HG03196 (cell line): Measurements from ENCODE around the gene SLC2A3.
"Not testable (repeated sequence)": the region's sequence is repeated elsewhere in the genome, so short reads cannot be mapped to it uniquely, and the experiment has no call there.

ENCODE experiments used
- ATAC-seq: cut with Tn5 transposase; IDR thresholded peaks from one replicate; pipeline ENCODE4 v1.9.1; 2021; ENCODE audit not compliant: unreplicated experiment

Gene SLC2A3

DNA sequence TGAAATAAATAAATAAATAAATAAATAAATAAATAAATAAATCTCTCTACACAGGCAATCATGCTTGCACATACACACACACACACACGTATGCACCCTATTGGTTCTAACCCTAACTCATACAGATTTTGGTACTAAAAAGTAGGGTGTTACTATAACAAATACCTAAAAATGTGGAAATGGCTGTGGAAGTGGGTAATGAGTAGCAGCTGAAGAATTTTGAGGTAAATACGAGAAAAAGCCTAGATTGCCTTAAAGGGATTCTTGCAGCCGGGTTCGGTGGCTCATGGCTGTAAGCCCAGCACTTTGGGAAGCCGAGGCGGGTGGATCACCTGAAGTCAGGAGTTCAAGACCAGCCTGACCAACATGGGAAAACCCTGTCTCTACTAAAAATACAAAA is 15.7 kb upstream of the SLC2A3 start:
- no peak for ATAC-seq

DNA sequence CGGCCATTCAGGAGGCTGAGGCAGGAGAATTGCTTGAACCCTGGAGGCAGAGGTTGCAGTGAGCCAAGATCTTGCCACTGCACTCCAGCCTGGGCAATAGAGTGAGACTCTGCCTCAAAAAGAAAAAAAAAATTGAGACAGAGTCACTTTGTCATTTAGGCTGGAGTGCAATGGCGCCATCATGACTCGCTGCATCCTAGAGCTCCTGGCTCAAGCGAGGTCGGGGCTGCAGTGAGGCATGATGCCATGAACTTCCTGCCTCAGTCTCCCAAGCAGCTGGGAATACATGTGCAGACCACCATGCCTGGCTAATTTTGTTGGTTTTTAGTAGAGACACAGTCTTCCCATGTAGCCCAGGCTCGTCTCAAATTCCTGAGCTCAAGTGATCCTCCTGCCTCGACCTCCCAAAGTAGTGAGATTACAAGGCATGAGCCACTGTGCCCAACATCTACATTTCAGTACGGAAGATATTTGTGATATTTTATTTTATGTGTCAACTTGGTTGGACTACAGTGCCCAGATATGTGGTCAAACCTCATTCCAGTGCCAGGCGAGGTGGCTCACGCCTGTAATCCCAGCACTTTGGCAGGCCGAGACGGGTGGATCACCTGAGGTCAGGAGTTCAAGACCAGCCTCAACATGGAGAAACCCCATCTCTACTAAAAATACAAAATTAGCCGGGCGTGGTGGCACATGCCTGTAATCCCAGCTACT is 14.4 kb upstream of the SLC2A3 start:
- not testable (repeated sequence) for ATAC-seq

DNA sequence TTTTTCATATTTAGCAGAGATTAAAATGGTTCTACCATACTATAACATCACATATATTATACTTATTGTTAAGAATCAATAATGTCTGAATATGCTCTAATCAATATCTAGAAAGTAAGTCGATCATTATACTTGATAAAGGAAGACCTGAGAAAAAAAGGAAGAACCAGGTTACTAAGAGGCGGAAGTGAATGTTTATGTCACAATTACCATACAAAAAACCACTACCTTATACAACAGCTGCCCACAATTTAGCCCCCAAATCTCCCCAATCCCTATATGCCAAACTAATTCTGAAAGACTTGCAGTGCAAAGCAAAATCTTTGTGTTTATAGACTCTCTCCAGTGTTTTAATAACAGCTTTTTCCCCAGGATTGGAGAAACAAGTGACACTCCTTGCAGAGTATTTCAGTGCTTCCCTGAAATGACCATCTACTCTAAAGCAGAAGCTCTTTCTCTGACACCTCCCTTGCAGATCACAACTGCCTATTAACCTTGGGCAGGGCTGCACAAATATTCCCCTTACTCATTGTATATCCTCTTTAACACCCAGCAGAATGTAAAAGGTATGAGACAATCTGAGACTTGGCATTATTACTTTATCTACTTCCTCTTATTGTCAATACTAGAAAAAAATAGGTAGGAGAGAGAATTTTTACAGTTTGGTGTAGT is 12.7 kb upstream of the SLC2A3 start:
- no peak for ATAC-seq

DNA sequence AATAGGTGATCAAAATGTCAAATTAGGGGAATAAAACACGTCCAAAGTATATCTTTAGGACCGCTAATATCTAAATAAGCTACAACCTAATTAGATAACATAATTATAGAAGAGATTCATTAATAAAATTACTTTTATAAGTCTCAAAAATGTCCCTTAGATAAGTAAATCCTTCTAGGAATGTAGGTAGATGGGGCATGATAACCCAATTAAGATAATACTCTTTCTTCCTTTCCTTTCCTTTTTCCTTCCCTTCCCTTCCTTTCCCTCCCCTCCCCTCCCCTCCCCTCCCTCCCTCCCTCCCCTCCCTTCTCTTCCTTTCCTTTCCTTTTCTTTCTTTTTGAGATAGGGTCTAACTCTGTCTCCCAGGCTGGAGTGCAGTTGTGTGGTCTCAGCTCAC is 11.0 kb upstream of the SLC2A3 start:
- no peak for ATAC-seq

DNA sequence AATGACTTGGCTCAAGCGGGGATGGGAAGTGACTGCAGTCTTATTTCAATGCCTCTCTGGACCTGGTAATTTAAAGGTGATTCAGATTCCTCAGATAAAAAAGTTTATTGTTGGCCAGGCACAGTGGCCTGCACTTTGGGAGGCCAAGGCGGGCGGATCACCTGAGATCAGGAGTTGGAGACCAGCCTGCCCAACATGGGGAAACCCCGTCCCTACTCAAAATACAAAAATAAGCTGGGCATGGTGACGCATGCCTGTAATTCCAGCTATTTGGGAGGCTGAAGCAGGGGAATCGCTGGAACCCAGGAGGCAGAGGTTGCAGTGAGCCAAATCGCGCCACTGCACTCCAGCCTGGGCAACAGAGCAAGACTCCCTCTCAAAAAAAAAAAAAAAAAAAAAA is 8.8 kb upstream of the SLC2A3 start:
- ATAC-seq, result not testable (repeated sequence)

DNA sequence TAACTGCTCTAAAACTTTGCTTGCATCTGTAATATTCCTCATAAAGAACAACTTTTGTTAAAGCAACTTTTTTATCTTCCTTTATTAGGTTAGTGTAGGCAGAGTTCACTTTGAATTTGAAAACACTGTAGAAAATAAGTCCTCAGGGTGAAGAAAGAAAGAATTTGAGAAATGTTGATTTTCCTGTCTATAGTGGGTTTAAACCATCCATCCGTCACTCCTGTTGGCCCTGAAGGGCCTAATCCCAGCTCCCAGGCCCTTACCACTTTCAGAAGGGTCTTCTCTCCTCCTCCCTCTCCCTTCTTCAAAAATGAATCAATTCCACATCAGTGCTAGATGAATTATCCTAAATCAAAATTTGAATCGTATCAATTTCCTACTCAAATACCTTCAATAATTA is 4.9 kb upstream of the SLC2A3 start:
- ATAC-seq, result no peak

DNA sequence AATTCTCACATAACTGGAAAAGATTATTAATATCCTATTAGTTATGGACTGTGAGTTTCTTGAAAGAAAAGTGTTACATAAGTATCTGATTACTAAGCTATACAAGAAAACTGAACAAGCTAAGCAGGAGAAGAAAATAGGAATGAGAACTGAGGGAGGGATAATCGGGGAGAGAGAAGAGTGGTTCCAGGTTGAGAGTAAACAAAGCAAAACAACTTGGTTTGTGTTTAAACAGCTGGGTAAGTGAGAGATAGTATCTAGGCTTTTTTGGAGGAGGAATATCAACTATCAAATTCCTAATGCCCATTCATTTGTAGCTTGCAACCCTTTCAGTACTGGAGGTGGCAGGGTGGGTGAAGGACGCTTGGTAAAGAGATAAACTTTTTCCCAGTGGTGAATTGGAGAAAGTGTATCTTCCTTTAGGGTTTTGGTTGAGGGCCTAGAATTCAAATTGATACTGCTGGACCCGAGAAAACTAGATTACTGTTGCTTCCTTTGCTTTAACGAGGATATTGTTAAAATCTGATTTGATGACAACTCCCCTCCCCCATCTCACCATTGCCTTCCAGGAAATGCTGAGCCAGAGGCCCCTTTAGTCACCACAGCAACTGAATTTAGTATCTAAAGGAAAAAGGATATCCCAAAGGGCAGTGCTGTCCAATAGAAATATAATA is 2.0 kb upstream of the SLC2A3 start:
- ATAC-seq, result no peak

DNA sequence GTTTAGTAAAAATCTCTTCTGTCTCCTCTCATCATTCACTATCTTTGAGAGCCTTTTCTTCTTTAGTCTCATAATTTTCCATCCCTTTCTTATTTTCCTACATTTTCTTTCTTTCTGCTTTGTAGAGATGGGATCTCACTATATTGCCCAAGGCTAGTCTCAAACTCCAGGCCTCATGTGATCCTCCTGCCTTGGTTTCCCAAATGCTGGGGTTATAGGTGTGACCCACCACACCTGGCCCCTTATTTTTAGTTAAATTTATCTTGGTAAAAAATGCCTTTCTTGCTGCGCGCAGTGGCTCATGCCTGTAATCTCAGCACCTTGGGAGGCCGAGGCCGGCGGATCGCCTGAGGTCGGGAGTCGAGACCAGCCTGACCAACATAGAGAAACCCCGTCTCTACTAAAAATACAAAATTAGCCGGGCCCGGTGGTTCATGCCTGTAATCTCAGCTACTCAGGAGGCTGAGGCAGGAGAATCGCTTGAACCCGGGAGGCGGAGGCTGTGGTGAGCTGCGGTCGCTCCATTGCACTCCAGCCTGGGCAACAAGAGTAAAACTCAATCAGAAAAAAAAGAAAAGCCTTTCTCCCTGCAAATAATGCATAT is 996 bp downstream of the SLC2A3 start:
- no peak for ATAC-seq

DNA sequence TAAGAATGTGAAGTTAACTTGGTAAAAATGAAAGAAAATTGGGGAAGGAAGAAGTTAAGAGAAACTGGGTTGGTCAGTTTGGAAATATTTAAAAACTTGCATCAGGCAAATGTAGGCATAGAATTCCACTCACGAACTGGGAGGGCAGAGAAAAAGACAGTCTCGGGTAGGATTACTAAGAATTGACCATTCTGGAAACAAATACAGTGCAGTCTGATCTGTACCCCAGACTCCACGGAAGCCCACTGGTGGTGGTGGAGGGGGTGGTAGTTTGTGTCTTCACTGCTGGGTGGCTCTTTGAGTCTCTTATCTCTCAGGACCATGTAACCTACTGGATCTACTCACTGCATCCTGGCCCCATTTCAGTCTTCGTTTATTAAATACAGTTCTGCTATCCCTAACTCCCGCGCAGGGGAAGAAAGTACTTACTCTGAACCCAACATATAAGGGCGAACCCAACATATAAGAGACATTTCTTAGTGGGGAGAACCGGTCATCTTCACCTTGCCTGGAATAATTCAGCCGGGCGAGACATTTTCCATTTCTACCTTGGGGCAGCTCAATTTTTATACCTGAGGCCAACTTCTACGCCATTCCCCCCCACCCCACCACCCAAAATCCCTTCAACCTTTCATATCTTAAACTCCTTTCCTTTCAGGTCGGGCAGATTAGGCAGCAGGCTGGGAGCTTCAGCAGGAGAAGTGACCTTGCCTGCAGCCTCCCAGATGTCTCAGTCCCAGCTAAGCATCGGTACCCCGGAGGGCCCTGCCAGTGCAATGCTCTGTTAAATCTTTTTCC is 1.7 kb downstream of the SLC2A3 start:
- ATAC-seq, result no peak

DNA sequence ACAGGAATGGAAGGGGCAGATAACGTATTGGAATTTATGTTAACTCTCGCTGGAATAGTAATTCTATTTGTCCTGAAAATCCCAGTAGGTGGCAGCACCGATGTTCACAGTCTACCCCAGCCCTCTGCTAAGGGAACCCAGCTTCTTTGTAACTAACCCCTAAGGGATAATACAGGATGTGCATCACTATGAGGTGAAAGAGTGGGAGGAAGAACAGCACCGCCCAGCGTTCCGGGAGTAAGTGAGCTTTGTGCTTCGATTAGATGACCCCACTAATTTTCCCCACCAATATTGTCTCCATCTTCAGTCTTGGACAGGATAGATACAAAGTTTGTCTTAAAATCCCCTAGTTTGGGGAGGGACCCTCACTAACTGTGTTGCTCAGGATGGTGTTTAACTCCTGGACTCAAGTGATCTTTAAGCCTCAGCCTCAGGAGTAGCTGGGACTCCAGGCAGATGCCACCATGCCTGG is 2.7 kb downstream of the SLC2A3 start:
- peak; percentile 74 for ATAC-seq

DNA sequence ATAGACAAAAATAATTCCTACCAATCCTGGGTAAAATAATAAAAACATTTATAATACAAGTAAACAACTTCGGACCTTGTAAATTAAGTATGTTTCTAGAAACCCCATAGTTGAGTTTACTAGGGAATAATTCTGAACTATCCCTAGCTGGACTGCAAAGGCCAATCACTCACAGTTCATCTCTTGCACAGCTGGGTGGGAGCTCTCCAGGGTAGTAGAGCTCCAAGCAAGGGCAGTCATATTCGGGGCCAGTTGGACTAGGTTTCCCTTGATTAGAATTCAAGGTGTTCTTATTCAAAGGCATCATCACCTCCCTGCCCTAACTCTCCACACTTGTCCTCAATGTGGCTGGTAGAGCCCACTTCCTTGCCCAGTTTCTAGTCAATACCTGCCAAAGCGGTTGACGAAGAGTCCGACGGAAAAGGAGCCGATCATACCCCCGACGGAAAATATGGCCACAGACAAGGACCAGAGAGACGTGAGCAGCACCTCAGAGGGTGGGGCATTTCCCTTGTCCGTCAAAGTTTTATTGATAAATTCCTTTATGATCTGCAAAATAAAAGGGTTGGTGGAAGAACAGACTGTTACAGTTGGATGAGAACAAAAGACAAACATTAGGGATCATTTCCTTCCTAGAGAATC is 3.3 kb downstream of the SLC2A3 start:
- ATAC-seq, result not testable (repeated sequence)

DNA sequence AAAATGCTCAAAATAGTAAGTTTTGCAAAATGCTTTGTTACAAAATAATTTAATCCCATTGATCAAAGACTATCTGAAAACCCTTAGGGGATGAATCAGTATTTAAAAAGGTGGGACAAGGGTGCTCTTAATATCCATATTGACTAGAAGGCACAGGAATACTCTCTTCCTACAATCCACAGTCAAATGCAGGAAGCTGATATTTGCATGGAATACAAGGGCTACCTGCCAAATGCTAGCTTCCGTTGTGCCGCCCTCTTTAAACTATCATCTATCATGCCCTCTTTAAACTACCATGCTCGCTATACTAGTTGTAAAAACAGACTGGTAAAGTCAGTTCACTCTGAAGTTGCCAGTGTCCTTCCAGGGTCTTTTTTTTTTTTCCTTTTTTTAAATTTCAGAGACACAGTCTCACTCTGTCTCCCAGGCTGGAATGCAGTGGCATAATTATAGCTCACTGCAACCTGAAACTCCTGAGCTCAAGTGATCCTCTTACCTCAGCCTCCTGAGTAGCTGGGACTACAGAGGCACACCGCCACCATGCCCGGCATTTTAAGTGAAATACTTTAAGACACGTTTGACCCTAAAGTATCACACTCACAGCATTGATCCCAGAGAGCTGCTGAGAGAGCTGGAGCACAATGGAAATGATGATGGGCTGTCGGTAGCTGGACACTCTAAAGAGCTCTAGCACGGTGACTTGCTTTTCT is 6.7 kb downstream of the SLC2A3 start:
- ATAC-seq, result no peak

DNA sequence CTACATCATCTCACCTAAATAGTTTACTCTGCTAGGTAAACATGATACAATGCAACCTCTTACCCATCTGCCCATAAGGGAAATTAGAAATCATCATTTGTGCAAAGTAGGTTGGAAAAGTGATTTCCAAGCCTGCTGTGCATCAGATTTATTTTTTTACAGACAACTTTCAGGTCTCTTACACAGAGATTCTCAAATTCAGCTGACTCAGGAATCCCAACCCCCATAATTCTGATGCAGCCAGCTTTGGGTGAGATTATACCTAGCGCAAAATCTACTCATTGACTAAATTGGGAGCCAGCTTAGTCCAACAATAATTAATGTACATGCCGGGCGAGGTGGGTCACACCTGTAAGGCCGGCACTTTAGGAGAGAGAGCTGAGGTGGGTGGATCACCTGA is 8.5 kb downstream of the SLC2A3 start:
- no peak for ATAC-seq

DNA sequence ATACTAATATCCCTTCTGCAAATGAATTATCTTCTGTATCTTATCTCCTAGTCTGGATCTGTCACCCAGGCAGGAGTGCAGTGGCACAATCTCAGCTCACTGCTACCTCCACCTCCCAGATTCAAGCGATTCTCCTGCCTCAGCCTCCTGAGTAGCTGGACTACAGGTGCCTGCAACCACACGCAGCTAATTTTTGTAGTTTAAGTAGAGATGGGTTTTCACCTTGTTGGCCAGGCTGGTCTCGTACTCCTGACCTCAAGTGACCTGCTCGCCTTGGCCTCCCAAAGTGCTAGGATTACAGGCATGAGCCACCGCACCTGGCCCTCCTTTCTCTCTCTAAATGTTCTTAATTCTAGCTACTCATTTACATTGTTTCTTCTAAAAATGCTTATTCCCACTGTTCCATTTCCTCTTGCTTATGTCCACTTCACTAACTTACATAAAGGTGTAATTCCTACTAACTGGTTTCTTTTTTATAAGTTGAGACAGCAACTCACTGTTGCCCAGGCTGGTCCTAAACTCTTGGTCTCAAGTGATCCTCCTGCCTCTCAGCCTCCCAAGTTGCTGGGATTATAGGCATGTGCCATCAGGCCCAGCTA is 9.8 kb downstream of the SLC2A3 start:
- ATAC-seq, result not testable (repeated sequence)

DNA sequence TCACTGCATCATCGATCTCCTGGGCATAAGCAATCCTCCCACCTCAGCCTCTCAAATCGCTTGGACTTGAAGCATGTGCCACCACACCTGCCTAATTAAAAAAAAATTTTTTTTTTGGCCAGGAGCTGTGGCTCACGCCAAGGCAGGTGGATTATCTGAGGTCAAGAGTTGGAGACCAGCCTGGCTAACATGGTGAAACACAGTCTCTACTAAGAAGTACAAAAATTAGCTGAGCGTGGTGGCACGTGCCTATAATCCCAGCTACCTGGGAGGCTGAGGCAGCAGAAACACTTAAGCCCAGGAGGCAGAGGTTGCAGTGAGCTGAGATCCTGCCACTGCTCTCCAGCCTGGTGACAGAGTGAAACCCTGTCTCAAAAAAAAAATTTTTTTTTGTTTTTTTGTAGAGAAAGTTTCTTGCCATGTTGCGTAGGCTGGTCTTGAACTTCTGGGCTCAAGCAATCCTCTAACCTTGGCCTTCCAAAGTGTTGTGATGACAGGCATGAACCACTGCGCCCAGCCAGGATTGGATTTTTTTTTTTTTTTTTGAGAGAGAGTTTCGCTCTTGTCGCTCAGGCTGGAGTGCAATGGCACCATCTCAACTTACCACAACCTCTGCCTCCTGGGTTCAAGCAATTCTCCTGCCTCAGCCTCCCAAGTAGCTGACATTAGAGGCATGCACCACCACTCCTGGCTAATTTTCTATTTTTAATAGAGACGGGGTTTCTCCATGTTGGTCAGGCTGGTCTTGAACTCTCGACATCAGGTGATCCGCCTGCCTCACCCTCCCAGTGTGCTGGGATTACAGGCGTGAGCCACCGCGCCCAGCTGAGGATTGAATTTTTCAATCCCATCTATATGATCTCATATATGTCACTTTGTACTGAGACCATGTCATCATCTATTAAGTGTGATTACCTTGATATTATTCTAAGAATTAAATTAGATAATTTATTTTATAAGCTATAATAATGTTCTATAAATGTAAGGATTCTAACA is 12.4 kb downstream of the SLC2A3 start:
- ATAC-seq, result no peak

DNA sequence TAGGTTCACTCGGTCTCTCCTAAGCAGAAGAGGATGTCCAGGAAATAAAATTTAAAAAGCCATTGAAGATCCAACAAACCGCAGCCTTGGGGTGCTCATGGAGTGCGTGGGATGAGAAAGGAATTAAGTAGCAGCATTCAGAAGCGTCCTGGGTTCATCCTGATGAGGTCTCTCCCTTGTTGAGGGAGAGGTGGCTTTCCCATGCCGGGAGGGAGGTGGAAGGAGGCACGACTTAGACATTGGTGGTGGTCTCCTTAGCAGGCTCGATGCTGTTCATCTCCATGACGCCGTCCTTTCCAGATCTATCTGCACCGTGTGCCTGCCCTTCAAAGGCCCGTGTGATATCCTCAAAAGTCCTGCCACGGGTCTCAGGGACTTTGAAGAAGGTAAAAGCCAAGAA is 14.8 kb downstream of the SLC2A3 start:
- not testable (repeated sequence) for ATAC-seq

DNA sequence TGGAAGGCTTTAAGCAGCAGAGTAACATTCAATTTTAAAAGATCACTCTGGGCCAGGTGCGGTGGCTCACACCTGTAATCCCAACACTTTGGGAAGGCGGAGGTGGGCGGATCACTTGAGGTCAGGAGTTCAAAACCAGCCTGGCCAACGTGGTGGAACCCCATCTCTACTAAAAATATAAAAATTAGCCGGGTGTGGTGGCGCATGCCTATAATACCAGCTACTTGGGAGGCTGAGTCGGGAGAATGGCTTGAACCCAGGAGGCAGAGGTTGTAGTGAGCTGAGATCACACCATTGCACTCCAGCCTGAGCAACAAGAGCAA is 17.8 kb downstream of the SLC2A3 start:
- not testable (repeated sequence) for ATAC-seq
